Fibroblast of skin of left biceps (primary cell): ENCODE measurements around the gene AGAP1.

Source experiments
- DNase-seq, 2 experiments: peaks; one replicate each; pipeline ENCODE4 v3.0.0-alpha.2; 2013; ENCODE audit warnings: low read depth in 2 of 2

The AGAP1 gene

GRCh38 chr2:235690082-235690808 is 196.4 kb downstream of the AGAP1 start:
- no peak for DNase-seq

- DNase-seq, result no peak
Observed at GRCh38 chr2:235690809-235691450, 197.1 kb downstream of the AGAP1 start.

- DNase-seq, result no peak
Observed at GRCh38 chr2:235692076-235692475, 198.2 kb downstream of the AGAP1 start.

- DNase-seq, result no peak
Observed at GRCh38 chr2:235692671-235693171, 198.9 kb downstream of the AGAP1 start.

- no peak for DNase-seq
Observed at GRCh38 chr2:235693279-235693678, 199.4 kb downstream of the AGAP1 start.

- no peak for DNase-seq
Observed at GRCh38 chr2:235694721-235695601, 201.1 kb downstream of the AGAP1 start.

- DNase-seq, result no peak
Observed at GRCh38 chr2:235695602-235695895, 201.7 kb downstream of the AGAP1 start.

GRCh38 chr2:235697041-235697440 is 203.2 kb downstream of the AGAP1 start:
- no peak for DNase-seq

- no peak for DNase-seq
Observed at GRCh38 chr2:235698028-235698427, 204.2 kb downstream of the AGAP1 start.

- no peak for DNase-seq
Observed at GRCh38 chr2:235698491-235698890, 204.6 kb downstream of the AGAP1 start.

GRCh38 chr2:235699576-235699975 is 205.7 kb downstream of the AGAP1 start:
- no peak for DNase-seq

- DNase-seq, result no peak
Observed at GRCh38 chr2:235701206-235701981, 207.6 kb downstream of the AGAP1 start.

GRCh38 chr2:235702186-235702585 is 208.3 kb downstream of the AGAP1 start:
- DNase-seq, result no peak

GRCh38 chr2:235703711-235704295 is 210.0 kb downstream of the AGAP1 start:
- DNase-seq, result no peak

- no peak for DNase-seq
Observed at GRCh38 chr2:235705296-235705695, 211.5 kb downstream of the AGAP1 start.

- DNase-seq, result no peak
Observed at GRCh38 chr2:235706506-235706905, 212.7 kb downstream of the AGAP1 start.

GRCh38 chr2:235707411-235708096 is 213.7 kb downstream of the AGAP1 start:
- no peak for DNase-seq

- no peak for DNase-seq
Observed at GRCh38 chr2:235709124-235709813, 215.4 kb downstream of the AGAP1 start.

- no peak for DNase-seq
Observed at GRCh38 chr2:235709969-235710879, 216.4 kb downstream of the AGAP1 start.
